HG02973 (cell line): ENCODE data around the gene PNMA1.
"Not testable (repeated sequence)": the region's sequence is repeated elsewhere in the genome, so short reads cannot be mapped to it uniquely, and the experiment has no call there.

Source experiments
- ATAC-seq: cut with Tn5 transposase; IDR thresholded peaks from one replicate; pipeline ENCODE4 v1.9.1; 2021; ENCODE audit warnings: moderate library complexity; ENCODE audit not compliant: unreplicated experiment

Gene PNMA1

GRCh38 chr14:73718418-73719251 is 4.5 kb upstream of the PNMA1 start:
- ATAC-seq = no peak

- ATAC-seq = no peak
These were observed 3.7 kb upstream of the PNMA1 start for GRCh38 chr14:73717711-73718417.

GRCh38 chr14:73717266-73717665 is 3.1 kb upstream of the PNMA1 start:
- no peak for ATAC-seq

GRCh38 chr14:73715707-73716106 is 1.5 kb upstream of the PNMA1 start:
- no peak for ATAC-seq

- peak; percentile 6 for ATAC-seq
These were observed 485 bp upstream of the PNMA1 start for GRCh38 chr14:73714656-73715081.

- no peak for ATAC-seq
These were observed 880 bp downstream of the PNMA1 start for GRCh38 chr14:73713206-73713802.

GRCh38 chr14:73712540-73713180 is 1.5 kb downstream of the PNMA1 start:
- no peak for ATAC-seq

- no peak for ATAC-seq
These were observed 2.1 kb downstream of the PNMA1 start for GRCh38 chr14:73712071-73712506.

- ATAC-seq = no peak
These were observed 3.4 kb downstream of the PNMA1 start for GRCh38 chr14:73710737-73711136.

- no peak for ATAC-seq
These were observed 4.2 kb downstream of the PNMA1 start for GRCh38 chr14:73709904-73710469.

GRCh38 chr14:73708076-73708475 is 6.1 kb downstream of the PNMA1 start:
- ATAC-seq = not testable (repeated sequence)

GRCh38 chr14:73700325-73700724 is 13.9 kb downstream of the PNMA1 start:
- ATAC-seq = no peak

- ATAC-seq = peak; percentile 86
These were observed 17.5 kb downstream of the PNMA1 start for GRCh38 chr14:73696466-73697400.

GRCh38 chr14:73695997-73696396 is 18.2 kb downstream of the PNMA1 start:
- ATAC-seq = peak; percentile 41

GRCh38 chr14:73695082-73695481 is 19.1 kb downstream of the PNMA1 start:
- no peak for ATAC-seq

- ATAC-seq = no peak
These were observed 20.1 kb downstream of the PNMA1 start for GRCh38 chr14:73694083-73694482.

GRCh38 chr14:73686901-73687300 is 27.3 kb downstream of the PNMA1 start:
- no peak for ATAC-seq

- ATAC-seq = no peak
These were observed 28.9 kb downstream of the PNMA1 start for GRCh38 chr14:73685328-73685727.

GRCh38 chr14:73684627-73685026 is 29.6 kb downstream of the PNMA1 start:
- ATAC-seq = no peak

GRCh38 chr14:73680821-73681220 is 33.4 kb downstream of the PNMA1 start:
- ATAC-seq = no peak
